Vagina (tissue), 2 donors: Measurements from ENCODE around the gene RBM4. TPM values are rescaled to one million over a fixed set of nuclear protein-coding genes. Genes with fewer than 3 reads are reported as not detected.

ENCODE experiments used
- DNase-seq, 2 donors: peaks; one replicate each; pipeline ENCODE4 v3.0.0-alpha.2; 2017; ENCODE audit errors: extremely low spot score in 2 of 2
- H3K27ac ChIP-seq: fragments of 200-600 bp; sonication (generic); one replicate; pipeline ENCODE4 v1.5.1; 2019
- H3K27me3 ChIP-seq: fragments of 200-600 bp; sonication (generic); one replicate; pipeline ENCODE4 v1.5.1; 2019
- H3K36me3 ChIP-seq, 2 donors: fragments of 200-600 bp; sonication (generic); one replicate each; pipeline ENCODE4 v1.5.1; 2017 to 2019
- H3K4me1 ChIP-seq: fragments of 200-600 bp; sonication (generic); one replicate; pipeline ENCODE4 v1.5.1; 2019
- H3K4me3 ChIP-seq, 2 donors: fragments of 200-600 bp; sonication (generic); 1 replicate in 1 of 2; 2 replicates in 1 of 2; pipeline ENCODE4 v1.5.1; 2016 to 2019
- H3K9me3 ChIP-seq: fragments of 200-600 bp; sonication (generic); one replicate; pipeline ENCODE4 v1.5.1; 2019
- CTCF ChIP-seq, 3 experiments: fragments of 450-650 bp in 2 of 3; fragments of 200-600 bp in 1 of 3; sonication (generic) in 1 of 3; IDR thresholded peaks; one replicate each; pipeline ENCODE4 v1.5.1; 2017 to 2019; ENCODE audit warnings: antibody characterized with exemption in 3 of 3, mild to moderate bottlenecking in 2 of 3, moderate library complexity in 2 of 3
- POLR2A ChIP-seq, 2 donors: fragments of 450-650 bp; IDR thresholded peaks; one replicate each; pipeline ENCODE4 v1.6.1; 2017; ENCODE audit warnings: antibody characterized with exemption in 2 of 2, mild to moderate bottlenecking in 2 of 2, moderate library complexity in 2 of 2
- POLR2AphosphoS5 ChIP-seq, 2 donors: sonication (generic); formaldehyde crosslinking; IDR thresholded peaks; one replicate each; pipeline ENCODE4 v1.9.0; 2017; ENCODE audit warnings: antibody characterized with exemption in 2 of 2, mild to moderate bottlenecking in 2 of 2, low read depth in 1 of 2; ENCODE audit not compliant: insufficient read depth in 1 of 2
- intact Hi-C: fragments of 100-400 bp; cut with DNase I; formaldehyde crosslinking; loops from one replicate; pipeline ENCODE4 v1.15.1; 2023
- total RNA-seq: library from RNA; depleted of rRNA; stranded (reverse); fragments of >200 nt; gene quantifications from one replicate; pipeline ENCODE4 v1.2.3, GENCODE V29; 2016

The RBM4 gene
- total RNA-seq, 1 donor from 2014 or later, result 61.1 TPM

- peaks cover 0 to 64% of the 10 kb centered on the region in 2 donors for H3K36me3 ChIP-seq
- intact Hi-C loops, result no loop called here
- TF ChIP-seq POLR2AphosphoS5 (IDR thresholded peaks at IDR 0.05; ENCODE audit: insufficient read depth in 1 of 2, low read depth in 1 of 2) (no peak), CTCF (IDR thresholded peaks at IDR 0.05) (no peak), POLR2A (IDR thresholded peaks at IDR 0.05) (no peak)
- H3K27me3 ChIP-seq, result no peaks in the 10 kb centered on the region
- no peak overlapping the region for H3K27ac ChIP-seq
- DNase-seq, result no peak
- H3K4me3 ChIP-seq, result no peak overlapping the region
- H3K4me1 ChIP-seq, result peaks cover 49% of the 10 kb centered on the region
- no peaks in the 10 kb centered on the region for H3K9me3 ChIP-seq
Observed at GRCh38 chr11:66625752-66626149, 12.8 kb upstream of the RBM4 start.

- TF ChIP-seq POLR2A (IDR thresholded peaks at IDR 0.05) (no peak), CTCF (IDR thresholded peaks at IDR 0.05) (no peak), POLR2AphosphoS5 (IDR thresholded peaks at IDR 0.05; ENCODE audit: insufficient read depth in 1 of 2, low read depth in 1 of 2) (no peak)
- H3K27me3 ChIP-seq, result no peaks in the 10 kb centered on the region
- no peak overlapping the region for H3K27ac ChIP-seq
- no peak for DNase-seq
- intact Hi-C loops, result no loop called here
- H3K9me3 ChIP-seq, result no peaks in the 10 kb centered on the region
- peaks cover 43% of the 10 kb centered on the region for H3K4me1 ChIP-seq
- no peak overlapping the region for H3K4me3 ChIP-seq
- H3K36me3 ChIP-seq, result peaks cover 0 to 64% of the 10 kb centered on the region in 2 donors
Observed at GRCh38 chr11:66626382-66626781, 12.1 kb upstream of the RBM4 start.

- Histone ChIP-seq H3K4me1 (peaks cover 38% of the 10 kb centered on the region), H3K36me3 (peaks cover 0 to 64% of the 10 kb centered on the region in 2 donors), H3K9me3 (no peaks in the 10 kb centered on the region), H3K4me3 (no peak overlapping the region), H3K27ac (no peak overlapping the region), H3K27me3 (no peaks in the 10 kb centered on the region)
- TF ChIP-seq POLR2A (IDR thresholded peaks at IDR 0.05) (no peak), CTCF (IDR thresholded peaks at IDR 0.05) (no peak), POLR2AphosphoS5 (IDR thresholded peaks at IDR 0.05; ENCODE audit: insufficient read depth in 1 of 2, low read depth in 1 of 2) (no peak)
- intact Hi-C loops, result no loop called here
- DNase-seq, result no peak
Observed at GRCh38 chr11:66626926-66627325, 11.6 kb upstream of the RBM4 start.

GRCh38 chr11:66628061-66628603 lies 10.4 kb upstream of the RBM4 start:
- Histone ChIP-seq H3K27ac (no peak overlapping the region), H3K4me1 (peaks cover 29% of the 10 kb centered on the region)
- no peak for TF ChIP-seq CTCF (IDR thresholded peaks at IDR 0.05)
- no peak for TF ChIP-seq POLR2AphosphoS5 (IDR thresholded peaks at IDR 0.05; ENCODE audit: insufficient read depth in 1 of 2, low read depth in 1 of 2)
- TF ChIP-seq POLR2A (IDR thresholded peaks at IDR 0.05), result no peak

GRCh38 chr11:66629356-66629755 lies 9.1 kb upstream of the RBM4 start:
- Histone ChIP-seq H3K4me3 (no peak overlapping the region), H3K27ac (no peak overlapping the region), H3K9me3 (no peaks in the 10 kb centered on the region), H3K27me3 (no peaks in the 10 kb centered on the region), H3K36me3 (peaks cover 0 to 57% of the 10 kb centered on the region in 2 donors), H3K4me1 (peaks cover 16% of the 10 kb centered on the region)
- no peak for DNase-seq
- intact Hi-C loops, result no loop called here
- TF ChIP-seq POLR2AphosphoS5 (IDR thresholded peaks at IDR 0.05; ENCODE audit: insufficient read depth in 1 of 2, low read depth in 1 of 2), result no peak
- TF ChIP-seq CTCF (IDR thresholded peaks at IDR 0.05), result no peak
- TF ChIP-seq POLR2A (IDR thresholded peaks at IDR 0.05), result no peak

More at GRCh38 chr11:66628061-66628603, 10.4 kb upstream of the RBM4 start:
- Histone ChIP-seq H3K4me3 (no peak overlapping the region), H3K9me3 (no peaks in the 10 kb centered on the region), H3K36me3 (peaks cover 0 to 64% of the 10 kb centered on the region in 2 donors), H3K27me3 (no peaks in the 10 kb centered on the region)
- no peak for DNase-seq
- intact Hi-C loops, result no loop called here
